Thyroid gland (tissue), 4 donors: ENCODE data around the gene CDV3. TPM values are rescaled to one million over a fixed set of nuclear protein-coding genes. Genes with fewer than 3 reads are reported as not detected.
"Not testable (repeated sequence)": the region's sequence is repeated elsewhere in the genome, so short reads cannot be mapped to it uniquely, and the experiment has no call there.

Source experiments
- DNase-seq, 2 donors: peaks; one replicate each; pipeline ENCODE4 v3.0.0-alpha.2; 2019
- H3K27ac ChIP-seq, 3 donors: fragments of 200-600 bp; sonication (generic); 1 replicate in 2 of 3; 2 replicates in 1 of 3; pipeline ENCODE4 v1.5.1; 2016 to 2019; ENCODE audit warnings: mild to moderate bottlenecking in 1 of 3, moderate library complexity in 1 of 3
- H3K27me3 ChIP-seq: fragments of 200-600 bp; sonication (generic); one replicate; pipeline ENCODE4 v1.5.1; 2019
- H3K36me3 ChIP-seq, 2 donors: fragments of 200-600 bp; sonication (generic); one replicate each; pipeline ENCODE4 v1.5.1; 2016 to 2019
- H3K4me1 ChIP-seq, 2 donors: fragments of 200-600 bp; sonication (generic); one replicate each; pipeline ENCODE4 v1.5.1; 2017 to 2019
- H3K4me3 ChIP-seq, 3 donors: fragments of 200-600 bp; sonication (generic); replicated peaks in 1 of 3; 1 replicate in 2 of 3; 2 replicates in 1 of 3; pipeline ENCODE4 v1.5.1; 2016; ENCODE audit warnings: mild to moderate bottlenecking in 1 of 3
- H3K9me3 ChIP-seq: fragments of 200-600 bp; sonication (generic); one replicate; pipeline ENCODE4 v1.5.1; 2017
- POLR2A ChIP-seq, 2 donors: fragments of 450-650 bp; IDR thresholded peaks; one replicate each; pipeline ENCODE4 v1.6.1; 2017; ENCODE audit warnings: antibody characterized with exemption in 2 of 2, mild to moderate bottlenecking in 2 of 2, moderate library complexity in 1 of 2
- WGBS, 2 donors: methylation state at CpG; one replicate each; pipeline ENCODE4 v1.1.5; 2017; 5-methylcytosine and 5-hydroxymethylcytosine counted together
- intact Hi-C: fragments of 100-400 bp; cut with DNase I; formaldehyde crosslinking; loops from one replicate; pipeline ENCODE4 v1.15.1; 2023
- total RNA-seq, 4 donors: library from RNA; depleted of rRNA; stranded (reverse); fragments of >200 nt; gene quantifications; one replicate each; pipeline ENCODE4 v1.2.3, GENCODE V29; 2016
- TF ChIP-seq, protein P1 (sequence below), 6 experiments: fragments of 200-600 bp in 3 of 6; fragments of 450-650 bp in 3 of 6; sonication (generic) in 3 of 6; IDR thresholded peaks; one replicate each; pipeline ENCODE4 v1.5.1; 2016 to 2019; ENCODE audit warnings: antibody characterized with exemption in 6 of 6, mild to moderate bottlenecking in 2 of 6, inconsistent platforms in 1 of 6, moderate library complexity in 1 of 6

Gene CDV3
- total RNA-seq, 4 donors from 2014 or later: 147 to 177 (median 166) TPM

DNA sequence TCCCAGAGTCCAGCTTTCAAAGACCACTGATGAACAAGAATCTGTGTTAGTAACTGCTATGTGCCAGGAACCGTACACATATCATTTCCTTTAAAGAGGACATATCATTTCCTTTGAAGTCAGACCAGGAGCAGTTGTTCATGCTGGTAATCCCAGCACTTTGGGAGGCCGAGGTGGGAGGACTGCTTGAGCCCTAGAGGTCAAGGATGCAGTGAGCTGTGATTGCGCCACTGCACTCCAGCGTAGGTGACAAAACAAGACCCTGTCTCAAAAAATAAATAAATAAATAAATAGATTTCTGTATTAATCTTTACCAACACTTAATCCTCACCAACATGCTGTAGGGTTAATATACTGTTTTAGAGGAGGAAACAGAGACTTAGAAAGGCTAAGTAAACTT is 23.9 kb upstream of the CDV3 start:
- DNase-seq: no peak
- TF ChIP-seq POLR2A (IDR thresholded peaks at IDR 0.05): no peak
- H3K36me3 ChIP-seq: no peaks in the 10 kb centered on the region
- WGBS, 2 donors: 93 to 94% methylated on average over 4 of the region's 4 CpGs
- no peaks in the 10 kb centered on the region for H3K9me3 ChIP-seq
- peaks cover 19 to 22% of the 10 kb centered on the region in 2 donors for H3K4me1 ChIP-seq
- no peak overlapping the region for H3K27ac ChIP-seq
- H3K4me3 ChIP-seq: no peak overlapping the region
- intact Hi-C loops: no loop called here
- H3K27me3 ChIP-seq: no peaks in the 10 kb centered on the region

DNA sequence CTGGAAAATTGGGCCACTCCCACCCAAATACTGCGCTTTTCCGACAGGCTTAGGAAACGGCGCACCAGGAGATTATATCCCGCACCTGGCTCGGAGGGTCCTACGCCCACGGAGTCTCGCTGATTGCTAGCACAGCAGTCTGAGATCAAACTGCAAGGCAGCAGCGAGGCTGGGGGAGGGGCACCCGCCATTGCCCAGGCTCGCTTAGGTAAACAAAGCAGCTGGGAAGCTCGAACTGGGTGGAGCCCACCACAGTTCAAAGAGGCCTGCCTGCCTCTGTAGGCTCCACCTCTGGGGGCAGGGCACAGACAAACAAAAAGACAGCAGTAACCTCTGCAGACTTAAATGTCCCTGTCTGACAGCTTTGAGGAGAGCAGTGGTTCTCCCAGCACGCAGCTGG is 21.9 kb upstream of the CDV3 start:
- H3K27me3 ChIP-seq, H3K4me3 ChIP-seq, DNase-seq, H3K9me3 ChIP-seq, H3K36me3 ChIP-seq, intact Hi-C loops, H3K27ac ChIP-seq: not testable (repeated sequence)
- H3K4me1 ChIP-seq: peaks cover 18 to 21% of the 10 kb centered on the region in 2 donors
- 97 to 100% methylated on average over 3 to 13 of the region's 14 CpGs for WGBS, 2 donors

DNA sequence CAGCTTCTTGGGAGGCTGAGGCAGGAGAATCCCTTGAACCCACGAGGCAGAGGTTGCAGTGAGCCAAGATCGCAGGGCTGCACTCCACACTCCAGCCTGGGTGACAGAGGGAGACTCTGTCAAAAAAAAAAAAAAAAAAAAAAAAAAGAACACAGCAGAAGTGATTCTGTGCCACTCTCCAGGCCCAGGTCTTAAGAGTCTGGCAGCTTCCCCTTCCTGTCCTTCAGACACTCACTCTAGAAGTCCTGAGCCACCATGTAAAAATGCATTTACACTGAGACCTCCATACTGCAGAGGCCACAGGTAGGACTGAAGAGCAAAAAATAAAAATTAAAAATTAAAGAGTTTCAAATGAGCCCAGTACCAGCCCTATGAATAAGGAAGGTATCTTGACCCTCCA is 11.8 kb upstream of the CDV3 start:
- Histone ChIP-seq H3K36me3 (no peaks in the 10 kb centered on the region), H3K4me3 (no peak overlapping the region)
- 82 to 83% methylated on average over 2 of the region's 2 CpGs for WGBS, 2 donors

DNA sequence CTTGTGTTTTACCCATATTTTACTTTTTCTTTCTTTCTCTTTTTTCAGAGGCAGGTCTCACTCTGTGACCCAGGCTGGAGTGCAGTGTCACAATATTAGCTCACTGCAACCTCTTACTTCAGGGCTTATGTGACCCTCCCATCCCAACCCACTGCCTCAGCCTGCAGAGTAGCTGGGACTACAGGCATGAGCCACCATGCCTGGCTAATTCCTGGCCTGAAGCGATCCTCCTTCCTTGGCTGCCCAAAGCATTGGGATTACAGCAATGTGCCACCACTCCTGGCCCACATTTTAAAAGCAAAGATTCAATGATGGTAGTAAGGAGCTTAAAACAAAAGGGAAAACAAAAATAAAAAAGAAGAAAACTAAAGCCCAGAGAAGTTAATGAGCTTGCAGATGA is 11.1 kb upstream of the CDV3 start:
- TF ChIP-seq, protein P1, sequence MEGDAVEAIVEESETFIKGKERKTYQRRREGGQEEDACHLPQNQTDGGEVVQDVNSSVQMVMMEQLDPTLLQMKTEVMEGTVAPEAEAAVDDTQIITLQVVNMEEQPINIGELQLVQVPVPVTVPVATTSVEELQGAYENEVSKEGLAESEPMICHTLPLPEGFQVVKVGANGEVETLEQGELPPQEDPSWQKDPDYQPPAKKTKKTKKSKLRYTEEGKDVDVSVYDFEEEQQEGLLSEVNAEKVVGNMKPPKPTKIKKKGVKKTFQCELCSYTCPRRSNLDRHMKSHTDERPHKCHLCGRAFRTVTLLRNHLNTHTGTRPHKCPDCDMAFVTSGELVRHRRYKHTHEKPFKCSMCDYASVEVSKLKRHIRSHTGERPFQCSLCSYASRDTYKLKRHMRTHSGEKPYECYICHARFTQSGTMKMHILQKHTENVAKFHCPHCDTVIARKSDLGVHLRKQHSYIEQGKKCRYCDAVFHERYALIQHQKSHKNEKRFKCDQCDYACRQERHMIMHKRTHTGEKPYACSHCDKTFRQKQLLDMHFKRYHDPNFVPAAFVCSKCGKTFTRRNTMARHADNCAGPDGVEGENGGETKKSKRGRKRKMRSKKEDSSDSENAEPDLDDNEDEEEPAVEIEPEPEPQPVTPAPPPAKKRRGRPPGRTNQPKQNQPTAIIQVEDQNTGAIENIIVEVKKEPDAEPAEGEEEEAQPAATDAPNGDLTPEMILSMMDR (IDR thresholded peaks at IDR 0.05): no peak
- no peak for TF ChIP-seq POLR2A (IDR thresholded peaks at IDR 0.05)
- Histone ChIP-seq H3K36me3 (no peaks in the 10 kb centered on the region), H3K27me3 (no peaks in the 10 kb centered on the region), H3K27ac (no peak overlapping the region), H3K4me3 (no peak overlapping the region), H3K4me1 (no peaks in the 10 kb centered on the region), H3K9me3 (no peaks in the 10 kb centered on the region)
- intact Hi-C loops: no loop called here
- no peak for DNase-seq
- WGBS, 2 donors: 94 to 95% methylated on average over 1 of the region's 1 CpG

More for the DNA sequence above, 11.8 kb upstream of the CDV3 start:
- DNase-seq: no peak
- no peak for TF ChIP-seq POLR2A (IDR thresholded peaks at IDR 0.05)
- TF ChIP-seq, protein P1 (IDR thresholded peaks at IDR 0.05): no peak
- no peak overlapping the region for H3K27ac ChIP-seq
- no peaks in the 10 kb centered on the region for H3K27me3 ChIP-seq
- no peaks in the 10 kb centered on the region for H3K9me3 ChIP-seq
- no peaks in the 10 kb centered on the region for H3K4me1 ChIP-seq
- intact Hi-C loops: no loop called here

DNA sequence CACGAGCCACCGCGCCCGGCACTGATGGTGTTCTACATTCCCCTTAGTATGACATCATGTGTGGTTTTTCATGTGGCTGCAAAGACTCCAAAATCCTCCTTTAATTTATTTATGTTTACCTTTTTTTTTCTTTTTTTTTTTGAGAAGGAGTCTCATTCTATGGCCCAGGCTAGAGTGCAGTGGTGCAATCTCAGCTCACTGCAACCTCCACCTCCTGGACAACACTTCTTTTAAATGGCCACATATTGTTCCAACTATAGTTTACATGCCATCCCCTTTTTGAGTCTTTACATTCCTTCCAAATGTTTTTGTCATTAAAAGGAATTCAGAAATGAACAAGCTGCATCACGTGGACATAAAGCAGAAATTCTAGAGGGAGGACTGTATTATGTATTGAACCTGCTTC is 10.3 kb upstream of the CDV3 start:
- no peak for DNase-seq
- no peaks in the 10 kb centered on the region for H3K9me3 ChIP-seq
- peaks cover 0 to under 1% of the 10 kb centered on the region in 2 donors for H3K4me1 ChIP-seq
- H3K4me3 ChIP-seq: no peak overlapping the region
- H3K27ac ChIP-seq: no peak overlapping the region
- no peak for TF ChIP-seq POLR2A (IDR thresholded peaks at IDR 0.05)
- TF ChIP-seq, protein P1 (IDR thresholded peaks at IDR 0.05): no peak
- no peaks in the 10 kb centered on the region for H3K27me3 ChIP-seq
- H3K36me3 ChIP-seq: no peaks in the 10 kb centered on the region
- WGBS, 2 donors: 82 to 91% methylated on average over 5 of the region's 5 CpGs
- intact Hi-C loops: no loop called here

DNA sequence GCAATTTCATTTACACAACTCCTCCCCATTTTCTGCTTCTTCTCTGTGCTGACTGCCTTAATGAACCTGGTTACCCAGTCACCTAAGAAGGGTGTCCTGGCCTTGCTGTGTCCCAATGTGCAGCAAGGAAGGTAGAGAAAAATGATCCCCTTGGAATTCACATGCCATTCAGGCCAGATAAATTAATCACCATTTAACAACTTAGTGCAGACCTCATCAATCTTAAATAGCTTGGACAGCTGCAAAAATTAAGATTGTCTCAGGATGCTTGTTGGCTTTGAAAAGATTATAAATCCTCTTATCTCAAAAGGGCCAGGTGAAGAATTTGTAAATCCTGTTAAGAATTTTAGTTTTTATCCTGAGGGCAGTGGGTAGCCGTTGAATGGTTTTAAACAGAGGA is 9.7 kb upstream of the CDV3 start:
- intact Hi-C loops: no loop called here

More for the DNA sequence above, 9.7 kb upstream of the CDV3 start:
- 68 to 77% methylated on average over 1 of the region's 1 CpG for WGBS, 2 donors
- no peaks in the 10 kb centered on the region for H3K27me3 ChIP-seq
- H3K27ac ChIP-seq: no peak overlapping the region
- no peak for DNase-seq
- TF ChIP-seq POLR2A (IDR thresholded peaks at IDR 0.05): no peak
- TF ChIP-seq, protein P1 (IDR thresholded peaks at IDR 0.05): no peak
- H3K4me3 ChIP-seq: no peak overlapping the region
- H3K4me1 ChIP-seq: peaks cover 0 to 6% of the 10 kb centered on the region in 2 donors
- H3K36me3 ChIP-seq: no peaks in the 10 kb centered on the region
- H3K9me3 ChIP-seq: no peaks in the 10 kb centered on the region
